ENCODE measurements around the gene DIMT1. TPM values are rescaled to one million over a fixed set of nuclear protein-coding genes. Genes with fewer than 3 reads are reported as not detected.

DIMT1 gene
- total RNA-seq, 1 donor from 2014 or later, result 49.3 TPM

DNA sequence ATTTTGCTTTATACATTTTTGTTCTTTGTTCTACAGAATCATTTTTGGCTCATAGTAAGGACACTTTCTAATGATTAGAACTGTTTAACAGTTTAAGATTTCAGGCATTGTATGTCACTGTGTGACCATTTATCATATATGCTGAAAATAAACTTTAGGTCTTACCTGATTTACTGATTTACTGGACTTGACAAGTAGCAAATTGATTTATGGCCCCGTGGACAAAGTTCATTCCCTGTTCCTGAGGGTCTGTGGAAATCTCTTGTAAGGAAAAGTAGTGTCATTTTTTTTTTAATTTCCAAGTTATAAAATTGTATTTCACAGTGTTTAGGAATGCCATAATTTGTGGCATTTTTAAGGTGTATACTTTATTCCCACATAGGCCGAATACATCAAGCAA lies 57.0 kb downstream of the DIMT1 start:
- Mint-ChIP-seq H3K4me3 (no peak overlapping the region), H3K36me3 (ENCODE audit: low read depth) (peaks cover 42% of the 10 kb centered on the region), H3K4me1 (peaks cover 31% of the 10 kb centered on the region), H3K27ac (no peak overlapping the region), H3K9me3 (no peaks in the 10 kb centered on the region), H3K27me3 (no peaks in the 10 kb centered on the region)
- intact Hi-C loops (cut with micrococcal nuclease), result no loop called here
- DNase-seq, result no peak

DNA sequence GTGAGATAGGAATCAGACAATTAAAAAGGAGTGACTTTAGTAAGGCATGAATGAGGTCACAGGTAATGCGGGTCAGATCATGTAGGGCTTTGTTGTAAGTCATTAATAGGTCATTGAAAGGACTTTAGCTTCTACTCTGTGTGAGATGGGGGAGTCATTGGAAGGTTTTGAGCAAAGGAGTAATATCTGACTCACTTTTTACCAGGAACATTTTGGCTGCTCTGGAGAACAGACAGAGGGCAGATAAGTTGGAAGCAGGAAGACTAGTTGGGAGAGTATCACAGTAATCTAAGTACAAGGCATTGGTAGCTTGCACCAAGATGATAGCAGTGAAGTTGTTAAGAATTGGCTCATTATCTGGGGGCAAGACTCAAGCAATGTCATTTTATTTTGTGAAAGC lies 60.3 kb downstream of the DIMT1 start:
- Mint-ChIP-seq H3K4me3 (no peak overlapping the region), H3K9me3 (peaks cover 4% of the 10 kb centered on the region), H3K36me3 (ENCODE audit: low read depth) (peaks cover 34% of the 10 kb centered on the region), H3K4me1 (peaks cover 49% of the 10 kb centered on the region), H3K27ac (peak overlapping the region; percentile 68), H3K27me3 (no peaks in the 10 kb centered on the region)
- no peak for DNase-seq
- intact Hi-C loops (cut with micrococcal nuclease), result no loop called here

GRCh38 chr5:62342476-62342837 lies 61.2 kb downstream of the DIMT1 start:
- peak overlapping the region; percentile 73 for H3K4me3 Mint-ChIP-seq
- peaks cover 28% of the 10 kb centered on the region for H3K36me3 Mint-ChIP-seq (ENCODE audit: low read depth)
- DNase-seq, result peak; percentile 57
- H3K9me3 Mint-ChIP-seq, result peaks cover 4% of the 10 kb centered on the region
- H3K27me3 Mint-ChIP-seq, result no peaks in the 10 kb centered on the region
- peak overlapping the region; percentile 92 for H3K27ac Mint-ChIP-seq
- H3K4me1 Mint-ChIP-seq, result peaks cover 43% of the 10 kb centered on the region
- intact Hi-C loops (cut with micrococcal nuclease), result no loop called here

DNA sequence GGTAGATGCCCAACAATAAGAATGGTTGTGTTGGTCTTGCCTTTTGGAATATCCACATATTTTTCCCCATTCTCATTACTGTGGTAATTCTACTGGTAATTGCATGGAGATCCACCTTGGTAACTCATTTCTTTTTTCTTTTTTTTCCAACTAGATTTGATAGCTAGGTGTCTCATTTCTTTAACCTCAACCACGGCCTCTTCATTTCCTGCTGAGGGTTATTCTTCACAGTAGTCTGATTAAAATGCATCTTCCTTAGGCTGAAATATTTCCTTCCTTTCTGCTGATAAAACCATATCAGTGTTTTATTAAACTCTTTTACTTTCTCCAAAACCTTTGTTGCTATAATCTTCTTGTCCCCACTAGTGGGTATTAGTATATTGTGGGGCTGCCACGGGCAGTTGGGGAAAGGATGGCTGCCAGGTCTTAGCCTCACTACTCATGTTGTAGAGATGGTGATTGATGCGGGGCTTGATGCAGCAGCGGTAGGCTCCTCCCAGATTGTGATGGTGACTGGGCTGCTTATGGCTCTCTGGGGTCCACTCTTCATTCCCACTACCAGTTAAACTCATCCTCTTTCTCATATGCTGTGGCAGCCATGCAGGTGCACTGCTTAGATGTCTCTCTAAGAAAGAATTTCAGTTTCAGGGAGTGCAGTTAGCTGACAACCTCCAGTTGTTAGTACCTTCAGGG lies 61.8 kb downstream of the DIMT1 start:
- peak overlapping the region; percentile 92 for H3K27ac Mint-ChIP-seq
- H3K4me3 Mint-ChIP-seq, result peak overlapping the region; percentile 73
- H3K36me3 Mint-ChIP-seq (ENCODE audit: low read depth), result peaks cover 27% of the 10 kb centered on the region
- peaks cover 4% of the 10 kb centered on the region for H3K9me3 Mint-ChIP-seq
- intact Hi-C loops (cut with micrococcal nuclease), result loop anchor here (2.0 kb wide), 1 partner anchor 35 kb away; the partner anchor contains the start of gene KIF2A
- no peaks in the 10 kb centered on the region for H3K27me3 Mint-ChIP-seq
- peak; percentile 66 for DNase-seq
- H3K4me1 Mint-ChIP-seq, result peaks cover 44% of the 10 kb centered on the region

DNA sequence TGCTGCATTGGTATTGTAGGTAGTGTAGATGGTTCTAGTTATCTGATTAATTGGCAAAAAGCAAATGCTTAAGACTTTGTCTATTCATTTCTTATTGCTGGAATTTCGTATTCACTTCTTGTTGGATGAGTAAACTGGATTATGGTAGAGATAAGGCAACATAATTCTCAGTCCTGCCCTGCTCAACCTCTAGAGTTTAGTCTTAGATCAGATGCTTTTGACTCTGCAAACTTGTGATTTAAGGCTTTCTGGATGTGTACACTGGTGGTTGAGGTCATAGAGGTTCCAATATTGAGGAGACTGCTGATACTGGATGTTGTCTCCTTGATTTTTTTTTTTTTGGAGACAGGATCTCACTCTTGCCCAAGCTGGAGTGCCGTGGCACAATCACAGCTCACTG lies 62.7 kb downstream of the DIMT1 start:
- H3K27ac Mint-ChIP-seq, result peak overlapping the region; percentile 92
- intact Hi-C loops (cut with micrococcal nuclease), result loop anchor here (2.0 kb wide), 1 partner anchor 34 kb away; the partner anchor contains the start of gene KIF2A
- no peak for DNase-seq
- H3K9me3 Mint-ChIP-seq, result peaks cover 4% of the 10 kb centered on the region
- H3K36me3 Mint-ChIP-seq (ENCODE audit: low read depth), result peaks cover 30% of the 10 kb centered on the region
- H3K4me1 Mint-ChIP-seq, result peaks cover 48% of the 10 kb centered on the region
- peak overlapping the region; percentile 73 for H3K4me3 Mint-ChIP-seq
- H3K27me3 Mint-ChIP-seq, result no peaks in the 10 kb centered on the region

DNA sequence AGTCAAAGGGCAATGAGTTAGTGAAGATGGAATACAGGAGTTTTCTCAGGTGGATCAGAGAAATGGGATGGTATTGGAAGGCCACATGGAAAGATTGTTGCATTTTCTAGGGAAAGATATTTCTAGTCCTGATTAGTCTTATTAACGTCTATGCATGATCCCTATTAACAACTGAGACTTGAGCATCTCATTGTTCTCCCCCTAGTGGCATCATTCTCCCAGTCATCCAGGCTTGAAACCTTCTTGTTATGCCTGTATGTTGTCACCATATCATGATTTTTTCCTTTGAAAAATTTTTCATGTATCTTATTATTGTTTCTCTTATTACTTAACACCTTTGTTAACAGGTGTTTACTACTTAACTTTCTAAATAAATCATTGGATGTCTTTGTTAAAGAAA lies 63.3 kb downstream of the DIMT1 start:
- Mint-ChIP-seq H3K36me3 (ENCODE audit: low read depth) (peaks cover 32% of the 10 kb centered on the region), H3K4me1 (peaks cover 50% of the 10 kb centered on the region), H3K27ac (peak overlapping the region; percentile 30), H3K9me3 (peaks cover 4% of the 10 kb centered on the region), H3K4me3 (no peak overlapping the region), H3K27me3 (no peaks in the 10 kb centered on the region)
- no peak for DNase-seq
- intact Hi-C loops (cut with micrococcal nuclease), result loop anchor here (2.0 kb wide), 1 partner anchor 34 kb away; the partner anchor contains the start of gene KIF2A

Other genes starting within 250 kb of the DIMT1 start
- 238 and 244 TPM in 2 replicates for gene KIF2A, start 97.7 kb downstream of the DIMT1 start, total RNA-seq
- 56.7 and 60.9 TPM in 2 replicates for gene IPO11, start 8.9 kb upstream of the DIMT1 start, total RNA-seq
- 0.73 and 2.0 TPM in 2 replicates for gene LRRC70, start 174.9 kb upstream of the DIMT1 start, total RNA-seq

Measured in activated CD4-positive, alpha-beta T cell treated with anti-CD3 and anti-CD28 coated beads, Interleukin-2, amount 10 ng/mL, durations not matched to agents 24 days and 14 days (primary cell).